ENCODE results near the gene DLX3. TPM values are rescaled to one million over a fixed set of nuclear protein-coding genes. Genes with fewer than 3 reads are reported as not detected.

The DLX3 gene
- total and polyA plus RNA-seq, 8 donors, result 0.68 TPM; not detected in 7

GRCh38 chr17:49978501-49978900, 16.5 kb downstream of the DLX3 start:
- no peak overlapping the region for H3K27ac ChIP-seq
- 59 to 72% (median 66%) methylated on average over 13 of the region's 13 CpGs for WGBS, 5 donors
- H3K36me3 ChIP-seq, result no peaks in the 10 kb centered on the region
- H3K4me3 ChIP-seq, result no peak overlapping the region
- H3K27me3 ChIP-seq, result peaks cover 0 to 90% (median 49%) of the 10 kb centered on the region in 3 donors
- no peaks in the 10 kb centered on the region for H3K9me3 ChIP-seq
- TF ChIP-seq POLR2A (IDR thresholded peaks at IDR 0.05), result no peak
- TF ChIP-seq, protein P1, sequence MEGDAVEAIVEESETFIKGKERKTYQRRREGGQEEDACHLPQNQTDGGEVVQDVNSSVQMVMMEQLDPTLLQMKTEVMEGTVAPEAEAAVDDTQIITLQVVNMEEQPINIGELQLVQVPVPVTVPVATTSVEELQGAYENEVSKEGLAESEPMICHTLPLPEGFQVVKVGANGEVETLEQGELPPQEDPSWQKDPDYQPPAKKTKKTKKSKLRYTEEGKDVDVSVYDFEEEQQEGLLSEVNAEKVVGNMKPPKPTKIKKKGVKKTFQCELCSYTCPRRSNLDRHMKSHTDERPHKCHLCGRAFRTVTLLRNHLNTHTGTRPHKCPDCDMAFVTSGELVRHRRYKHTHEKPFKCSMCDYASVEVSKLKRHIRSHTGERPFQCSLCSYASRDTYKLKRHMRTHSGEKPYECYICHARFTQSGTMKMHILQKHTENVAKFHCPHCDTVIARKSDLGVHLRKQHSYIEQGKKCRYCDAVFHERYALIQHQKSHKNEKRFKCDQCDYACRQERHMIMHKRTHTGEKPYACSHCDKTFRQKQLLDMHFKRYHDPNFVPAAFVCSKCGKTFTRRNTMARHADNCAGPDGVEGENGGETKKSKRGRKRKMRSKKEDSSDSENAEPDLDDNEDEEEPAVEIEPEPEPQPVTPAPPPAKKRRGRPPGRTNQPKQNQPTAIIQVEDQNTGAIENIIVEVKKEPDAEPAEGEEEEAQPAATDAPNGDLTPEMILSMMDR (IDR thresholded peaks at IDR 0.05), result no peak
- no peak for TF ChIP-seq EP300 (IDR thresholded peaks at IDR 0.05)
- TF ChIP-seq POLR2AphosphoS5 (IDR thresholded peaks at IDR 0.05), result no peak
- no peaks in the 10 kb centered on the region for H3K4me1 ChIP-seq
- intact Hi-C loops (cut with DNase I; ENCODE audit: low total_unique reads), result no loop called here
- no peak for DNase-seq

DNA sequence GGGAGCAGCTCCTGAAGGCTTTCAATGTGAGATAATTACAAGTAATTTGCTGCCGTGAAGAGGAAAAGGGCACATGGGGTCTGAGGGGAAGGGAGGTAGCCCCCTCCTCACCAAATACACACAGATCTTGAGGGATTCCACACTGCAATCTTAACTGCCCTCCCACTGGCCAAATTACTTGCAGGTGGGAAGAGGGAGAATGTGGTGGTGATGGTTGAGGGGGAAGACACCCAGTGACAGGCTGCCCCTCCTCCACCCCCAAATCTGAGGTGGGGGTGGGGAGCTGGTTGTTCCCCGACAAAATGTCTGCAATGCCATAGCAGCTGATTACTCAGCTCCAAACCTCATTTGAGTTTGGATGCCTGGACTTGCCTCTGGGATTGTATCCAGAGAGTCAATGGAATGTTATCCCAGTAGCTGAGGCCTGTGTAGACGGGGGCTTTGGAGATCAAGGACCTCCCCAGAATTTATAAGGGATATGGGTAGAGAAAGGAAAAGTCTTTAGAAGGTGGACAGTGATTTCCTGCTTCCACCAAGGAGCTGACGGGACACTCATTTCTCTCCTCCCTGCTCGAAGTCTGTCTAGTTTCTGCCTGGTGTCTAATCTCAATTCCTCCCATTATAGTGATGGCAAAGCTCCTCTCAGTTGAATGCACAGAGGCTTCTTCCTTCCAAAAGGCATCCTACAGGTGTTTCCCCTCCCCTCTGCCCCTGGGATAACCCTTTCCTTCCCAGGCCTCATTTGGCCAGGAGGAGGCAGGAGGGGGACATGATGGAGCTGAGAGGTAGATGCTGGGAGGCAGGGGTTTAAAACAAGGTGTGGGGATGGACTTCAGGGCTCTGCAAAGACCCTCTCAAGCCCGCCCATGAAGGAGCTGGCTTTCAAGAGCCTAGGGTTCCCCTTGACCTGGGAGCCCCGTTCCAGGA, 17.3 kb downstream of the DLX3 start:
- WGBS, 5 donors, result 51 to 58% (median 52%) methylated on average over 7 of the region's 7 CpGs
- H3K4me1 ChIP-seq, result peaks cover under 1 to 4% (median 2%) of the 10 kb centered on the region in 4 donors
- no peaks in the 10 kb centered on the region for H3K9me3 ChIP-seq
- no peak overlapping the region for H3K27ac ChIP-seq
- intact Hi-C loops (cut with DNase I; ENCODE audit: low total_unique reads), result no loop called here
- no peak overlapping the region for H3K4me3 ChIP-seq
- H3K27me3 ChIP-seq, result peaks cover 6 to 98% (median 56%) of the 10 kb centered on the region in 3 donors
- no peaks in the 10 kb centered on the region for H3K36me3 ChIP-seq
- DNase-seq, result no peak
- no peak for TF ChIP-seq EP300 (IDR thresholded peaks at IDR 0.05)
- TF ChIP-seq POLR2A (IDR thresholded peaks at IDR 0.05), result no peak
- TF ChIP-seq POLR2AphosphoS5 (IDR thresholded peaks at IDR 0.05), result no peak
- TF ChIP-seq, protein P1 (IDR thresholded peaks at IDR 0.05), result no peak

DNA sequence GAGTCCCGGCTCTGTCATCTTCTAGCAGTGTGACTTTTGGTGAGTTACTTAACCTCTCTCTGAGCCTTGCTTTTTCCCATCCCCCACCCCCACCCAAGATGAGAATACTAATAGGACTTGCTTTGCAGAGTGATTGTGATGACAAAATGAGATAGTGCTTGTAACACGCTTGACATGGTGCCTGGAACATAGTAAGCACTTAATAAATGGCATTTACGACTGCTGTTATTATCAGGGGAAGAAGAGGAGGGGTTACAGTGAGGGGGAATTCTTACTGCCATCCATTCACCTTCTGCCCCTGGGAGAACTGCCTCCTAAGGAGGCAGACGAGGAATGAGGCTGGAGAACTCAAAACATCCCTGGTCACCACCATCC, 18.2 kb downstream of the DLX3 start:
- Histone ChIP-seq H3K4me3 (no peak overlapping the region), H3K4me1 (peaks cover 10 to 13% (median 12%) of the 10 kb centered on the region in 4 donors), H3K9me3 (no peaks in the 10 kb centered on the region), H3K27ac (no peak overlapping the region), H3K27me3 (peaks cover 14 to 99% (median 62%) of the 10 kb centered on the region in 3 donors), H3K36me3 (no peaks in the 10 kb centered on the region)
- WGBS, 5 donors, result 58 to 76% (median 72%) methylated on average over 4 of the region's 4 CpGs
- no peak for DNase-seq
- intact Hi-C loops (cut with DNase I; ENCODE audit: low total_unique reads), result no loop called here
- no peak for TF ChIP-seq POLR2AphosphoS5 (IDR thresholded peaks at IDR 0.05)
- TF ChIP-seq, protein P1 (IDR thresholded peaks at IDR 0.05), result no peak
- no peak for TF ChIP-seq EP300 (IDR thresholded peaks at IDR 0.05)
- TF ChIP-seq POLR2A (IDR thresholded peaks at IDR 0.05), result no peak

DNA sequence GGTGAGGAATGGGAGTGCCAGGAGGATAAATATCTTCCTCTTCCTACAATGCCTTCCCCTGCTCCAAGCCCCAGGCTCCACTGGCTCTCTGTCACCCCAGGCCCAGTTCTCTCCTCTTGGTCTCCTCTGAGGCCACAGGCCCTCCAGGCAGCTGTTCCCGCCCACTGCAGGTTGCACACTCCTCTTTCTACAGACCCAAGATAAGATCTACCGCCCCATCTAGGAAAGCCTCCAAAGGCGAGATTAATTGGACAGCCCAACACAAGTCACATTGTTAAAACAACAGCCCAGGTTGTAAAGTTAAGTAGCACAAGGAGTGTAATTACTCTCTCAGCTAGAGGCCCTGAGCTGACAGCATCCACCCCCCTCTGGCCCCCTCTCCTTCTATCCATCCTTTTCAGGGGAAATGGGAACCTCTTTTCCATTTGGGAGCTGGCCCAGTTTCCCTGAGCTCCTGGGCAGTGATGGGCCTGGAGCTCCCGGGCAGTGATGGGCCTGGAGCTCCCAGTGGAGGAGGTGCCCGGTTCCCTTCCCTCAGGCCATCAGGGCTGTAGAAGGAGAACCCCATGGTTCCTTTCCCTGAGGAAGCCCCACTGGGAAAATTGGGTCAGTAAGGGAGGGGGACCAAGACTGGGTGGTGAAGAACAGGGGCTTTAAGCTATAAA, 18.7 kb downstream of the DLX3 start:
- 46 to 72% (median 55%) methylated on average over 4 to 5 of the region's 5 CpGs for WGBS, 5 donors
- intact Hi-C loops (cut with DNase I; ENCODE audit: low total_unique reads), result no loop called here
- H3K4me1 ChIP-seq, result peaks cover 14 to 18% (median 16%) of the 10 kb centered on the region in 4 donors
- no peaks in the 10 kb centered on the region for H3K9me3 ChIP-seq
- TF ChIP-seq POLR2AphosphoS5 (IDR thresholded peaks at IDR 0.05), result no peak
- peaks cover 19 to 99% (median 67%) of the 10 kb centered on the region in 3 donors for H3K27me3 ChIP-seq
- H3K36me3 ChIP-seq, result no peaks in the 10 kb centered on the region
- no peak overlapping the region for H3K4me3 ChIP-seq
- no peak for DNase-seq
- no peak overlapping the region for H3K27ac ChIP-seq
